ENCODE data around the gene RNF141.

DNA sequence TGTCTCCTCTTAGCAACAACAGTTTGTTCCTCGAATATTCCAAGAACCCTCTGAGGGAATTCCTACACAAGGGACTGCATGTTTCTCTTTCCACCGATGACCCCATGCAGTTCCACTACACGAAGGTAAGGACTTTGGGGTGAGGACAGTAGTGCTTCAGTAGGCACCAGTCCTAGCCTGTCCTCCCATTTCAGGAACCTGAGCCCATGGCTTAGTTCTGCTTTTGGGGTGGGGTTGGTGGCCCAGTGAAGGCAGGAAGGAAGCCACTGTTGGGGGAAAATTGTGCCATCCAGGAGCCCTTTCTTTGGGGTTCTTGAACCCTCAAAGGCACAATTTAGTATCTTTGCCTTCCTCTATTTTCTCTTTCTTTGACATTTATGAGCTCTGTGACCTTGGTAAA lies 38.2 kb downstream of the RNF141 start:
- TF ChIP-seq, protein P1, sequence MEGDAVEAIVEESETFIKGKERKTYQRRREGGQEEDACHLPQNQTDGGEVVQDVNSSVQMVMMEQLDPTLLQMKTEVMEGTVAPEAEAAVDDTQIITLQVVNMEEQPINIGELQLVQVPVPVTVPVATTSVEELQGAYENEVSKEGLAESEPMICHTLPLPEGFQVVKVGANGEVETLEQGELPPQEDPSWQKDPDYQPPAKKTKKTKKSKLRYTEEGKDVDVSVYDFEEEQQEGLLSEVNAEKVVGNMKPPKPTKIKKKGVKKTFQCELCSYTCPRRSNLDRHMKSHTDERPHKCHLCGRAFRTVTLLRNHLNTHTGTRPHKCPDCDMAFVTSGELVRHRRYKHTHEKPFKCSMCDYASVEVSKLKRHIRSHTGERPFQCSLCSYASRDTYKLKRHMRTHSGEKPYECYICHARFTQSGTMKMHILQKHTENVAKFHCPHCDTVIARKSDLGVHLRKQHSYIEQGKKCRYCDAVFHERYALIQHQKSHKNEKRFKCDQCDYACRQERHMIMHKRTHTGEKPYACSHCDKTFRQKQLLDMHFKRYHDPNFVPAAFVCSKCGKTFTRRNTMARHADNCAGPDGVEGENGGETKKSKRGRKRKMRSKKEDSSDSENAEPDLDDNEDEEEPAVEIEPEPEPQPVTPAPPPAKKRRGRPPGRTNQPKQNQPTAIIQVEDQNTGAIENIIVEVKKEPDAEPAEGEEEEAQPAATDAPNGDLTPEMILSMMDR (IDR thresholded peaks at IDR 0.05) = no peak
- no peak for TF ChIP-seq POLR2A (IDR thresholded peaks at IDR 0.05)
